ENCODE data around the gene IL1RAPL2.

Gene IL1RAPL2

DNA sequence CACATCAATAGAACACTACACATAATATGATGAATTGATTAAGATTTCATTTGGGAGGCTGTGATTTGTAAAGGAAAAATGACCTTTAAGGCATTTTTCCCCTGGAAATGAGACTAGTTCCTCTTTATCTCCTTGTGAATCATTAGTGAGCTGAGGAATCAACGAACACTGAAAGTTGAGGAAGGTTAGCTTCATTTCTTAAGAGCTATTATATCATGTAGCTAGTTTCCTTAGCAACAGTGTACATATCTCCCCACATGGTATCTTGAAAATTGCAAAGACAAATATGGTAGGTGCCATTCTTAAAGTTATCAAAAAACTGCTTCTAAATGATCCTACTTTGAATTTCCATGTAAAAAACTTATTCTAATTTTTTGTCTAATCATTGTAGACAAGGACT lies 1128.8 kb downstream of the IL1RAPL2 start:
- in situ Hi-C loops (cut with HindIII; ENCODE audit: low sequenced_read_pairs) = no loop called here
- DNase-seq (ENCODE audit: low read depth) = no peak
- TF ChIP-seq CTCF (IDR thresholded peaks at IDR 0.05; ENCODE audit: low read depth, low read length, missing control alignments) = no peak
- no peak overlapping the region for H3K4me3 ChIP-seq (ENCODE audit: low read depth, low read length)

DNA sequence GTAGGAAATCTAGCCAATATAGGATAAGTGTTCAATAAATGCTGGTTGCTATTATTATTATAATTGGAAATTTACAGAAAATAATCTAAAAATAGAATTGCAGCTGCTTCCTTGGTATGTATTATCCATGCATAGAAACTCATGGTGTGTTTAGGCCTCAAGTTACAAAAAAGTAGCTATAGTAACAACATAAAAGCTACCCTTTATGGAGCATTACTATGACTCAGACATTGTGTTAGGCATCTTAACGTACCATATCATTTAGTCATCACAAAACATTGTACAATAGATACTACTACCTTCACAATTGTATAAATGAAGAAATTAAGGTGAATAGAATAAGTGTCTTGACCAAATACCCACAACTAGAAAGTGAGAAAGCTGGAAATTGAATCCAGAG lies 1129.5 kb downstream of the IL1RAPL2 start:
- DNase-seq (ENCODE audit: low read depth) = peak; percentile 44
- no peak overlapping the region for H3K4me3 ChIP-seq (ENCODE audit: low read depth, low read length)
- TF ChIP-seq CTCF (IDR thresholded peaks at IDR 0.05; ENCODE audit: low read depth, low read length, missing control alignments) = no peak
- in situ Hi-C loops (cut with HindIII; ENCODE audit: low sequenced_read_pairs) = no loop called here

DNA sequence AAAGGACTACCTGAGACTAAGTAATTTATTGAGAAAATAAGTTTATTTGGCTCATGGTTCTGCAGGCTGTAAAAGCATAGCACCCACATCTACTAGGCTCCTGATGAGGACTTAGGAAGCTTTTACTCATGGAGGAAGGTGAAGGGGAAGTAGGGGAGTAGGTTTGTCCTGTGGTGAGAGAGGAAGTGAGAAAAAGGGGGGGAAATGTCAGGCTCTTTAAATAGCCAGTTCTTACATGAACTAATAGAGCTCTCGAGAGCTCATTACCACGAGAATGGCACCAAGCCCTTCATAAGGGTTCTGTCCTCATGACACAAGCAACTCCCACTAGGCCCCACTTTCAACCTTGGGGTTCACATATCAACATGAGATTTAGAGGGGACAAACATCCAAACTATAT lies 1130.9 kb downstream of the IL1RAPL2 start:
- no peak for TF ChIP-seq CTCF (IDR thresholded peaks at IDR 0.05; ENCODE audit: low read depth, low read length, missing control alignments)
- in situ Hi-C loops (cut with HindIII; ENCODE audit: low sequenced_read_pairs) = no loop called here
- DNase-seq (ENCODE audit: low read depth) = no peak
- H3K4me3 ChIP-seq (ENCODE audit: low read depth, low read length) = no peak overlapping the region

- in situ Hi-C loops (cut with HindIII; ENCODE audit: low sequenced_read_pairs) = no loop called here
- DNase-seq (ENCODE audit: low read depth) = no peak
Observed at GRCh38 chrX:105697984-105698781, 1132.2 kb downstream of the IL1RAPL2 start.

DNA sequence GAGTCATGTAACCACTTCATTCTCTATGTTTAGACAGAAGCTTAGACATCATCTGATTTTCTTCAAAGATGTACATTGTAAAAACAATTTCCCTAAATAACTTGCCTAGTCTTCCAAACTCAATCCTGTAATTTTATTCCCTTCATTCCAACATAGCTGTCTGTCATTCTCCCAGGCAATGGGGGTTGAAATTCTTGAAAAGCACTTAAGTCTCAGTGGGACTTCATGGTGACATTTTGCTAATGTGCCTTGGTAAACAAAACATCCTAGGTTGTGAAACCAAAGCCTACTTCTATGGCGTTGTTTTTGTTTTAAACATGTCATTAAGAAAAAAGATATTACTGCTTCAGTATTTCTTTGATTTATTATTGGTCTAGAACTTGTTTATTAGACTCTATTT lies 1134.3 kb downstream of the IL1RAPL2 start:
- TF ChIP-seq CTCF (IDR thresholded peaks at IDR 0.05; ENCODE audit: low read depth, low read length, missing control alignments) = no peak
- DNase-seq (ENCODE audit: low read depth) = no peak
- in situ Hi-C loops (cut with HindIII; ENCODE audit: low sequenced_read_pairs) = no loop called here
- H3K4me3 ChIP-seq (ENCODE audit: low read depth, low read length) = no peak overlapping the region

More at GRCh38 chrX:105697984-105698781, 1132.2 kb downstream of the IL1RAPL2 start:
- H3K4me3 ChIP-seq (ENCODE audit: low read depth, low read length) = no peak overlapping the region
- no peak for TF ChIP-seq CTCF (IDR thresholded peaks at IDR 0.05; ENCODE audit: low read depth, low read length, missing control alignments)

GRCh38 chrX:105701310-105702052 lies 1135.5 kb downstream of the IL1RAPL2 start:
- TF ChIP-seq CTCF (IDR thresholded peaks at IDR 0.05; ENCODE audit: low read depth, low read length, missing control alignments) = no peak
- DNase-seq (ENCODE audit: low read depth) = peak; percentile 4
- in situ Hi-C loops (cut with HindIII; ENCODE audit: low sequenced_read_pairs) = no loop called here
- no peak overlapping the region for H3K4me3 ChIP-seq (ENCODE audit: low read depth, low read length)
